Type B pancreatic cell (in vitro differentiated cells): ENCODE measurements around the gene CTSG. TPM values are rescaled to one million over a fixed set of nuclear protein-coding genes. Genes with fewer than 3 reads are reported as not detected.
"Not testable (repeated sequence)": the region's sequence is repeated elsewhere in the genome, so short reads cannot be mapped to it uniquely, and the experiment has no call there.

Experiments
- DNase-seq: peaks from one replicate; pipeline ENCODE4 v3.0.0; 2021; ENCODE audit warnings: mixed read lengths; ENCODE audit not compliant: unreplicated experiment; ENCODE audit errors: extremely low spot score
- H3K27ac Mint-ChIP-seq: 2 replicates; pipeline ENCODE4 v1.8.0; 2021; ENCODE audit warnings: mild to moderate bottlenecking, mixed read lengths
- H3K27me3 Mint-ChIP-seq: 2 replicates; pipeline ENCODE4 v1.8.0; 2021; ENCODE audit warnings: mixed read lengths
- H3K36me3 Mint-ChIP-seq: 2 replicates; pipeline ENCODE4 v1.8.0; 2021; ENCODE audit warnings: mixed read lengths
- H3K4me1 Mint-ChIP-seq: one replicate; pipeline ENCODE4 v1.8.0; 2021; ENCODE audit warnings: mixed read lengths; ENCODE audit not compliant: unreplicated experiment
- H3K4me3 Mint-ChIP-seq: 2 replicates; pipeline ENCODE4 v1.8.0; 2021; ENCODE audit warnings: mild to moderate bottlenecking, mixed read lengths
- H3K9me3 Mint-ChIP-seq: 2 replicates; pipeline ENCODE4 v1.8.0; 2021; ENCODE audit warnings: mixed read lengths
- total RNA-seq: library from RNA; stranded (reverse); gene quantifications from 2 replicates; pipeline ENCODE4 v1.2.1, GENCODE V29; 2021; ENCODE audit warnings: low replicate concordance
- TF ChIP-seq, protein P1 (sequence below): fragments of 200-600 bp; sonication (generic); conservative IDR thresholded peaks from 2 replicates; pipeline ENCODE4 v1.5.0; 2021; ENCODE audit warnings: antibody characterized with exemption, mild to moderate bottlenecking

CTSG gene
- total RNA-seq, 1 donor from 2014 or later, result not detected

DNA sequence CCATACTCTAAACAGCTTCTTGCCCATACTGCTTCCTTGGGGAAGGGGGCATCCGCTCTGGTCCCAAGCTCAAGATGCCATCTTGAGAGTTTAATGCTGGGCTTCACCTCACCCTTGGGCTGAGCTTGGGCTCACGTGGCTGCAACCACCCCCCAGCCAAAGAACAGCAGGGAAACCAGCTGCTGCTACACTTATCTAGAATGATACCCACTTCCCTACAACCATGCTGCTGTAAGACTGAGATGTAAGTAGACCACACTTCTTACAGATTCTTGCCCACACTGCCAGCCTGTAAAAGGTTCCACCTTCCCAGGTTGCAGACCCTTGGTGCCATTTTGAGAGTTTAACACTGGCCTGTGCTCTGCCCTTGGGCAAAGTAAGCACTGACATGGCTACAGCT lies 9.7 kb downstream of the CTSG start:
- no peaks in the 10 kb centered on the region for H3K4me1 Mint-ChIP-seq
- no peak for DNase-seq
- no peaks in the 10 kb centered on the region for H3K36me3 Mint-ChIP-seq
- TF ChIP-seq, protein P1, sequence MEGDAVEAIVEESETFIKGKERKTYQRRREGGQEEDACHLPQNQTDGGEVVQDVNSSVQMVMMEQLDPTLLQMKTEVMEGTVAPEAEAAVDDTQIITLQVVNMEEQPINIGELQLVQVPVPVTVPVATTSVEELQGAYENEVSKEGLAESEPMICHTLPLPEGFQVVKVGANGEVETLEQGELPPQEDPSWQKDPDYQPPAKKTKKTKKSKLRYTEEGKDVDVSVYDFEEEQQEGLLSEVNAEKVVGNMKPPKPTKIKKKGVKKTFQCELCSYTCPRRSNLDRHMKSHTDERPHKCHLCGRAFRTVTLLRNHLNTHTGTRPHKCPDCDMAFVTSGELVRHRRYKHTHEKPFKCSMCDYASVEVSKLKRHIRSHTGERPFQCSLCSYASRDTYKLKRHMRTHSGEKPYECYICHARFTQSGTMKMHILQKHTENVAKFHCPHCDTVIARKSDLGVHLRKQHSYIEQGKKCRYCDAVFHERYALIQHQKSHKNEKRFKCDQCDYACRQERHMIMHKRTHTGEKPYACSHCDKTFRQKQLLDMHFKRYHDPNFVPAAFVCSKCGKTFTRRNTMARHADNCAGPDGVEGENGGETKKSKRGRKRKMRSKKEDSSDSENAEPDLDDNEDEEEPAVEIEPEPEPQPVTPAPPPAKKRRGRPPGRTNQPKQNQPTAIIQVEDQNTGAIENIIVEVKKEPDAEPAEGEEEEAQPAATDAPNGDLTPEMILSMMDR, result no peak
- no peak overlapping the region for H3K27ac Mint-ChIP-seq
- H3K9me3 Mint-ChIP-seq, result no peaks in the 10 kb centered on the region
- H3K27me3 Mint-ChIP-seq, result no peaks in the 10 kb centered on the region
- no peak overlapping the region for H3K4me3 Mint-ChIP-seq

DNA sequence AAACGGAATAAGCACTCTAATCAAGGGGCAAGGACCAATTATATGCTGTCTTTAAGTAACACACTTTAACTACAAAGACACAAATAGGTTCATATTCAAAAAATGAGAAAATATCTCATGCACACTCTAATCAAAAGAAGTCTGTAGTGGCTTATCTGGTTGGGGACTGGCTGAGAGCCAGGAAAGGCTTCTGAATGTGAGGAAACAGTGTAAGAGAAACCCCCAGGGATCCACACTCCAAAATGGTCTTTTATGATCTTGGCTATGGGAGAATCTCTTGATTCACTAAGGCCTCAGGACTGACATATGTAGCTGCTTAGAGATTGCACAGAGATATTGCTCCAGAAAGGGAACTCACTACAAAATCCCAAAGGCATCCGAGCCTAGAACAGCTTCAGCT lies 10.3 kb downstream of the CTSG start:
- Mint-ChIP-seq H3K9me3 (no peaks in the 10 kb centered on the region), H3K4me3 (no peak overlapping the region), H3K4me1 (no peaks in the 10 kb centered on the region), H3K36me3 (no peaks in the 10 kb centered on the region), H3K27ac (no peak overlapping the region), H3K27me3 (no peaks in the 10 kb centered on the region)
- TF ChIP-seq, protein P1, result no peak
- DNase-seq, result no peak

DNA sequence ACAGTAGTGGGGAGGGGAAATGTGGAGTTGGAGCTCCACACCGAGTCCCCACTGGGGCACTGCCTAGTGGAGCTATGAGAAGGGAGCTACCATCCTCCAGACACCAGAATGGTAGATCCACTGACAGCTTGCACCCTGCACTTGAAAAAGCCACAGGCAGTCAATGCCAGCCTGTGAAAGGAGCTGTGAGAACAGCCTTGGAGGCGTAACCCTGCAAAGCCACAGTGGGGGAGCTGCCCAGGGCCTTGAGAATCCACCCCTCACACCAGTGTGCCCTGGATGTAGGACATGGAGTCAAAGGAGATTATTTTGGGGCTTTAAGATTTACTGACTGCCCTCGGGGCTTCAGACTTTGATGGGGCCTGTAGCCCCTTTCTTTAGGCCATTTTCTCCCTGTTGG lies 12.5 kb downstream of the CTSG start:
- H3K36me3 Mint-ChIP-seq, result no peaks in the 10 kb centered on the region
- TF ChIP-seq, protein P1, result no peak
- no peak overlapping the region for H3K4me3 Mint-ChIP-seq
- no peaks in the 10 kb centered on the region for H3K4me1 Mint-ChIP-seq
- no peaks in the 10 kb centered on the region for H3K27me3 Mint-ChIP-seq
- no peak for DNase-seq
- no peak overlapping the region for H3K27ac Mint-ChIP-seq
- no peaks in the 10 kb centered on the region for H3K9me3 Mint-ChIP-seq

DNA sequence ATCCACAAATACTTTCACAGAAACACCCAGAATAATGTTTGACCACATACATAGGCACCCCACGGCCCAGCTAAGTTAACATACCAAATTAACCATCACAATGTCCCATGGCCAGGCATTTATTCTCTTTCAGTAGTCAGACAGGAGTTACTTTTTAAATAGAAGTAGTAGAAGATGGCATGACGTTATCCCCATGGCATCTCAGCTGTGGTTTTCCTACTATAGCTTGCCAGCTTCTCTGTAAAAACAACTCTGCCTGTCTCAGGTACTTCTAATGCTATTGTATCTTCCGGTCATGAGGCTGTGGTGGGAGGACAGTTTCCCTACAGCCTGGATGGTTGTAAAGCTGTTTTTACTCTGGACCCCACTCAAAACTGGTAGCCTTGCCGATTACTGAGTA lies 19.3 kb downstream of the CTSG start:
- TF ChIP-seq, protein P1, result no peak
- Mint-ChIP-seq H3K27me3 (no peaks in the 10 kb centered on the region), H3K9me3 (no peaks in the 10 kb centered on the region), H3K4me1 (no peaks in the 10 kb centered on the region), H3K36me3 (no peaks in the 10 kb centered on the region), H3K27ac (no peak overlapping the region), H3K4me3 (no peak overlapping the region)
- no peak for DNase-seq

DNA sequence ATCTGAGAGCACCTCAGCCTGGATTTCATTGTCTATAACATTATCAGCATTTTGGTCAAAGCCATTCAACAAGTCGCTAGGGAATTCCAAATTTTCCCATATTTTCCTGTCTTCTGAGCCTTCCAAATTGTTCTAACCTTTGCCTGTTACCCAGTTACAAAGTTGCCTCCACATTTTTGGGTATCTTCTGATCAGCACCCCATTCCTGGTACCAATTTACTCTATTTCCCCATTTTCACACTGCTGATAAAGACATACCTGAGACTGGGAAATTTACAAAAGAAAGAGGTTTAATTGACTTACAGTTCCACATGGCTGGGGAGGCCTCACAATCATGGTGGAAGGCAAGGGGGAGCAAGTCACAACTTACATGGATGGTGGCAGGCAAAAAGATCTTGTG lies 27.0 kb downstream of the CTSG start:
- not testable (repeated sequence) for DNase-seq, H3K9me3 Mint-ChIP-seq, H3K36me3 Mint-ChIP-seq, H3K27ac Mint-ChIP-seq, H3K4me1 Mint-ChIP-seq, H3K4me3 Mint-ChIP-seq, H3K27me3 Mint-ChIP-seq

DNA sequence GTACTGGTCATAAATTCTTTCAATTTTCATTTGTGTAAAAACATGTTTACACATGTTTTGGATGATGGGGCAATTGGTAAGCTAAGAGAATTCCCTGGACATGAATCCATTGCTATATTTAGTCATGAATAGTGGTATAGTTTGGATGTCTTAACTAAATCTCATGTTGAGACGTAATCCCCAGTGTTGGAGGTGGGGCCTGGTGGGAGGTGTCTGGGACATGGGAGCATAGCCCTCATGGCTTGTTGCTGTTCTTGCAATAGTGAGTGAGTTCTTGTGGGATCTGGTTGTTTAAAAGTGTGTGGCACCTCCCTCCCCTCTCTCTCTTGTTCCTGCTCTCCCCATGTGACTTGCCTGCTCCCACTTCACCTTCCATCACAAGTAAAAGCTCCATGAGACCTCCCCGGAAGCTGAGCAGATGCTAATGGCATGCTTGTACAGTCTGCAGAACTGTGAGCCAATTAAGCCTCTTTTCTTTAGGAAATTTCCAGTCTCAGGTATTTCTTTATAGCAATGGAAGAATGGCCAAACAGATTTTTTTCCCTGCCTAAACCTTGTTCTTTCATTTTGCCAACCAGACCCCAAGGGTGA lies 33.6 kb downstream of the CTSG start:
- no peak overlapping the region for H3K4me3 Mint-ChIP-seq
- no peak for DNase-seq
- no peak overlapping the region for H3K27ac Mint-ChIP-seq
- no peaks in the 10 kb centered on the region for H3K36me3 Mint-ChIP-seq
- H3K4me1 Mint-ChIP-seq, result no peaks in the 10 kb centered on the region
- H3K27me3 Mint-ChIP-seq, result no peaks in the 10 kb centered on the region
- TF ChIP-seq, protein P1, result no peak
- no peaks in the 10 kb centered on the region for H3K9me3 Mint-ChIP-seq
